GM18861 (cell line): ENCODE data around the gene HES6.

Source experiments
- ATAC-seq: cut with Tn5 transposase; IDR thresholded peaks from one replicate; pipeline ENCODE4 v1.9.1; 2021; ENCODE audit not compliant: unreplicated experiment

The HES6 gene

DNA sequence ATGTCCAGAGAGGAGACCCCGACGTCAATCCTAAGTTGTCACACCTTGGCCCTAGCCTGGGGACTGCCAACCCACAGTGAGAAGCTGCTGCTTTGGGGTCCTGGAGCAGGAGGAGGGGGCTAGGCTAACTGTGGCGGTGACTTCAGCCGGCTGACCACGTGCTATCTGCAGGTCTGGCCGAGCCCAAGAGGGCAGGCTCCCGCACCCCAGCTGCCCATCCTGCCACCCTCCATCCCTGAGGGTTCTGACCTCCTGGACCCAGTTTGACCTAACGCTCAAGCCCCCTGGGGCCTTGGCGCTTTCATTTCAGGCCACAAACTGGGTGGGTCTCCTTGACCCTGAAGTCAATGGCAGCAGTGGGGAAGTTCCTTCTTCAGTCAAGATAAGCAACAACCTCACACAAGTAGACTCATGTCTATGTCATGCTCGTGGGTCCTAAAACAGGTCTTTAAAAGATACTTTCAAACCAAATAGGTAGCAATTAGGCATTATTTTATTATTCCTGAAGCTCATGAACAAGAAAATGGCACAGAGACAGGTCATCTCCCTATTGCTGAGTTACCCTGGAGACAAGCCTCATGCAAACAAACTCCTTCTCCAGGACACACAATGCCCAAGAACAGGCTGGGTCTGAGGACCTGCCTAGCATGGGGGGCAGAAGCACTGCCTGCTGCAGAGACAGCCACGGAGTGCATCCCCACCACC lies 2.3 kb downstream of the HES6 start:
- ATAC-seq, result no peak

DNA sequence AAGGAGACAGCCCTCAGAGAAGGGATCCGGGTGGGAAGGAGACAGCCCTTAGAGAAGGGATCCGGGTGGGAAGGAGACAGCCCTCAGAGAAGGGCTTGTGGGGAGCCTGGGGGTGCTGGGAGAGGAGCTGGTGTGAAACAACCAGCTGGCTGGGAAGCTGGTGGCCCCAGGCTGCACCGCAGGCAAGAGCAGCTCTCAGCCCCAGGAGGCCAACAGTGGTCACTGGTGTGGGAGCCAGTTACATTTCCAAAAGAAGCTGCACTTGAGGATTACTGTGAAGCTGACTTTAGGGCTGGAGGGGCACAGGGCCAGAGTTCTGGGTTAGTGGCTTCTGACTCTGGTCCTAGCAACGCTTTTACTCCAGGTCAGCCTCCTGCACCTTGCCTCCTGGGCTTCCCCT lies 3.3 kb downstream of the HES6 start:
- ATAC-seq, result no peak

DNA sequence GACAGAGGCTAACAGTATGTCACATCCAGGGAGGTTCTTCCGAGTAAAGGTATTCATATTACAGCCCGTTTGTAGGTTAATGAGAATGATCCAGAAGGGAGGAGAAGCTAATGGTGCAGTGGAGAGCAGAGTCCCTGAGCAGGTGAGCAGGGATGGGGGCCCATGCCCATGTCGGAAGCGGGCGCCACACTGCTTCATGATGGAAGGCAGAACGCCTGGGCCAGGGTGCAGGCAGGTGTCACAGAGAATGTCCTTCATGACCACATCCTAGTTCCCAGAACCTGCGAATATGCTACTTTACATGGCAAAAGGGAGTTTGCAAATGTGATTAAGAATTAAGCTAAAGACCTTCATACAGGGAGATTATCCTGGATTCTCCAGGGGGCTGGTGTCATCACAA lies 4.0 kb downstream of the HES6 start:
- no peak for ATAC-seq

DNA sequence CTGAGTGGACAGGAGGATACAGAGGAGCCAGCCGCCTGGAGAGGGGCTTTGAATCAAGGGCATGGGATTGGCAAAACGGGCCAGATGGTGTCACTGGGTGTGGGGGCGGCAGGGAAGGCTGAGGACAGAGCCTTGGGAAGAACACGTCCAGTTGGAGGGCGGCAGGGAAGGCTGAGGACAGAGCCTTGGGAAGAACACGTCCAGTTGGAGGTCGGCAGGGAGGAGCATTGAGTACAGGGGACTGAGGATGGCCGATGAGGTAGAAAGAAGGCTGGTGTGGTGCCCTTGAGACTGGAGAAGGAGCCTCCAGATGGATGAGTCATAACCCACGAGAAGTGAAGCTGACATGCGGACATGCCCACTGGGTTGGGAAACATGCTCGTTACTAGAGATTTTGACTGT lies 4.5 kb downstream of the HES6 start:
- ATAC-seq, result no peak

DNA sequence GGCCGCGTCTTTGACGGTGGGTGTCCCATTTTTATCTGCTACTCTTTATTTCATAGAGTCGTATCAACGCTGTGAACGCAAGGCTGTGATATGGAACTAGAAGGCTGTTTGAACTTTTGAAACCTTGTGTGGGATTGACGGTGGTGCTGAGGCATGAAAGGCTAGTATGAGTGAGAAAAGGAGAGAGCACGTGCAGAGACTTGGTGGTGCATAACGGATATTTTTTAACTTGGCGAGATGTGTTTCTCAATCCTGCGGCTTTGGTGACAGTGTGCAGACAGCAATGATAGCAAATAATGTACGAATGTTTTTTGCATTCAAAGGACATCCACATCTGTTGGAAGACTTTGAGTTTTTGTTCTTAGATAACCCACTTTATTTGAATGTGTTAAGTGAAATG lies 6.2 kb downstream of the HES6 start:
- no peak for ATAC-seq

DNA sequence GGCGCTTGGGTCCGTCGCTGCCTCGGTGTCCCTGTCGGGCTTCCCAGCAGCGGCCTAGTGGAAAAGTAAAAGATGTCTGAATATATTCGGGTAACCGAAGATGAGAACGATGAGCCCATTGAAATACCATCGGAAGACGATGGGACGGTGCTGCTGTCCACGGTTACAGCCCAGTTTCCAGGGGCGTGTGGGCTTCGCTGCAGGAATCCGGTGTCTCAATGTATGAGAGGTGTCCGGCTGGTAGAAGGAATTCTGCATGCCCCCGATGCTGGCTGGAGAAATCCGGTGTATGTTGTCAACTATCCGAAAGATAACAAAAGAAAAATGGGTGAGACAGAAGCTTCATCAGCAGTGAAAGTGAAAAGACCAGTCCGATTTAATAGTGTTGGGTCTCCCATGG lies 8.0 kb downstream of the HES6 start:
- ATAC-seq, result no peak

DNA sequence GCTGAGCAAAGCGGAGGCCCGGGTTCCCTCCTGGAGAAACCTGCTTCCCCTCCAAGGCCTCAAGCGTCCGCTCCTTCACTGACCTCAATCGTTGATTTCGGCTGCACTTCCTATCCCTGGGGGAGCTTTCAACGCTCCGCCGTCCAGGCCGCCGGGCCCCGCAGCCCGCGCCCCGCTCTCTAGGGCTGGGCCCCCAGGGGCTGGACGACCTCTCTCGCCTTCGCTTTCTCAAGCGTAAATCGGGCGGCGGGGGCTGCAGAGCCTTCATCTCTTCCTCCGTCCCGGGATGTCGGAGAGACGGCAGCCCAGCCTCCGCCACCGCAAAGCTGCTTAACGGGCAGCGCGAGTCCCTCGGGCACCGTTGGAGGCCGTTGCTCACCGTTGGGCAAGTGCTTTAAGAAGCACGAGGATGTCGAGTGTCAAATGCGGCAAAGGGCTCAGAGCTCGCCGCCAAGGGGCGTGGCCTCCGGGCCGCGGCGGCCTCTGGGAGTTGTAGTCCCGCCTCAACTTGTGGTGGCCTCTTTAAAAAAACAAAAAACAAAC lies 8.5 kb downstream of the HES6 start:
- peak; percentile 63 for ATAC-seq

DNA sequence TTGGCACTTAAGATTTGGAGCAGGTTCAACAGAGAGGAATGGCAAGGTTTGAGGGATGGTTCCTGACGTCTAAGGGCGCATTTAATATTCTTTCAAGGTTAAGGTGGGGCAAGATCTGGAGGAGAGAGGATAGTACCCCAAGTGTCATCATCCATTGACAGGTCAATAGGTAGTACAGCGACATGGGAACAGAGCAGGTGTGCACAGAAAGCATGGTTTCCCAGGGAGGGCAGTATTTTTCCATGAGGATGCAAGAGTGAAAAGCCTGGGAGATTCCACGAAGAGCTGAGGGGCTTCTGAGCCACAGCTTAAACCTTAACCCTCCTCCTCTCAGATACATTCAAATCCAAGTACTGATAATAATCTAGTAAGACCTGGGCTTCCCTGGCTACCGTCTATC lies 9.1 kb downstream of the HES6 start:
- no peak for ATAC-seq

DNA sequence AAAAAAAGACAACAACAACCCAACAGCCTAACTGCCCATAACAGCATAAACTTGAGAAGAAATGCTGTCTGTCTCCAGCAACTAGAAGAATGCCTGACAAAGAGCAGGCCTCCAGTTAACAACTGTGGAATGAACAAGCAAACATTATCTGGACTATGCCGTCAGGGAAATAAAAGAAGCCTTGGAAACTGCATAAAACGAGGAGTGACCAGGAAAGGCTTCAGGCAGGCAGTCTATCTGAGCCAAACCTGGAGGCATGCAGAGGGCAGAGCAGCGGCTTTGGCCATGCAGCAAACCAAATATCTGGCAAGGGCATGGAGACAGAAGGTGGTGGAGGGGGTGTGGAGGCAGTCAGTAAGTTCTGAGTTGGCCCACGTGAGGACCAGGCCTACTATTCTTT lies 11.1 kb downstream of the HES6 start:
- no peak for ATAC-seq

DNA sequence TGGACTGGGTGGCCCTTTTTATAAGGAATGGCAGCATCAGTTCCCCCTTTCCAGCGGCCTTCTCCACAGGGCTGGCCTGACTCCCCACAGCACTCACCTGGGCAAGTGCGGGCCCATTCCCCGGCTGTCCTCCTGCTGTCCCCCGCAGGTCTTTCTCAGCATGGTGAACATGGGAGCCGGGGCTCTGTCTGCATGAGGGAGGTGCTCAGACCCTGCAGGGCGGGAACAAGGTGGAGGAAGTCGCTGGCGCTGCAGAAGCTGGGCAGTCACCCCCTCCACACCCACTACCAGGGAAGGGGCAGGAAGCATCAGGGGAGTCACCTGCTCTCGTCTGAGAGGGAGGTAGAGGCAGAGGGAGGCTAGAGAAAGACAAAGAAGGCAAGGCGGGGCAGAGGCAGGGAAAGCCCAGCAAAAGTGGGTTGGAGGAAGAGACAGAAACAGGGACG lies 12.2 kb downstream of the HES6 start:
- no peak for ATAC-seq

DNA sequence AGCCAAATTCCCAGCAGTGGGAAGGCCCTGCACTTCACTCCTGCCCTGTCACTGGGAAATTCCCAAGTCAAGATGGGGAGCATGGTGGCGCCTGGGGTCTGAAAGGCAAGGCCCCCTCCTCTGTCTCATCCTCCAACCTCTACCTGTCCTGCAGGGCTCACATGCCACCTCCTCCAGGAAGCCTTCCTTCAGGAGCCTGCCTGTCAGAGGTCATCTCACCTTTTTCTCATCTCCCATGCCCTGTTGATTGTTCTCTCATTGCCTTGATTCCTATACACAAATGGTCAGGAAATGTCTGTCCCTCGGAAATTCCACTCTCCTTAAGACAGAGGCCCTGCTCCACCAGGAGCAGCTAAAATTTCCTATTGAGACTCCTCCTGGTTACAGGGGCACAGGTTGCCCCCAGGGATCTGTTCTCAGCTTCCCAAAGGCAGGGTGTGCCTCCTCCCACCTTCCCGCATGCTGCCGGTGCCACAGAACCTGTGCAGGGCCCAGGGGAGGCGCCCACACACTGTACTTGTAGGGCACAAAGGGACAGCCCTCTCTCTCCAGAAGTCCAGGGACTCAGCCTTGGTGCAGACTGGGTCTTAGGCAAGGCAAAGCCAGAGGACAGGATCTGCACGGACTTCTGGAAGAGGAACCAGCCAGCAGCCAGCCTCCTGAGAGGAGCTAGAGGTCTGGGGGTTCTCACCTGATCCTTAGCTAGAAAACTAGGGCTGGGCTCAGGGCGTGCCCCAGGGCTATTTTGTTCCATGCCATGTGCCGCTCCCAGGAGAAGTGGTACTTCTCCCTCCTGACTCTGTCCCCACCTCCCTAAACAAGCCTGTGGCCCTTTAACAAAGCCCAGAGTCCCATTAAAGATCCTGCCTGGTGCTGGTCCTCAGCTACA lies 12.9 kb downstream of the HES6 start:
- no peak for ATAC-seq

DNA sequence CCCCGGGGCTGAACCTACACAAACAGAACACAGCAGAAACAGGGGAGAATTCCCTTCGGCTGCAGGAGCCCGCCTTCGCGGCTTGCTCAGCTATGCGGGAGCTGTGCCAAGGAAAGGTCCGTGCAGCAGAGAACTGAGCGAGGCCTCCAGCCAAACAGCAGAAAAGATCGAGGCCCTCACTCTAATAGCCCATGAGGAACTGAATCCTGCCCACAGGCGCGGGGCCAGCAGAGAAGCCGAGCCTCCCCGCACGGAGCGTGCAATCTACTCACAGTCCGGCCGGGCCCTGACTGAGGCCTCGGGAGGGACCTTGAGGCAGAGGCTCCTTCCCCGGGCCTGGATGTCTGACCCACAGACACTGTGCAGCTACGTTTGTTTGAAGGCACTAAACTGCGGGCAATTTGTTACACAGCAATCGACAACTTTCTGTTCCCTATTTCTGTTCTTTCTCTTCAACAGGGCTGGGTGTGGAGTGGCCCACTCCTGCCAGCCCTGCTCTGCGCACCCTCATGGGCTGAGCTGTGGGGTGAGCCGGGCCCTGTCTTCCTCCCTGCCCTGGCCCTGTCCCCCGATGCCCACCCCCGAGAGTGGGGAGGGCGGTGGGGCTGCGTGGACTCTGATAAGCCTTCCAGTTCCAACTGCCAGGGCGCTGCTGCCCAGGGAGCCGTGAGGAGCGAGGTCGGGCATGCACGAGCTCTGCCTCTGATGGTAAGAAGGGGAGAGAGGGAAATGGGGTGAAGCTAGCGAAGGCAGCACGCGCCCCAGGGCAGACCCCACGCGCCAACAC lies 13.7 kb downstream of the HES6 start:
- no peak for ATAC-seq

DNA sequence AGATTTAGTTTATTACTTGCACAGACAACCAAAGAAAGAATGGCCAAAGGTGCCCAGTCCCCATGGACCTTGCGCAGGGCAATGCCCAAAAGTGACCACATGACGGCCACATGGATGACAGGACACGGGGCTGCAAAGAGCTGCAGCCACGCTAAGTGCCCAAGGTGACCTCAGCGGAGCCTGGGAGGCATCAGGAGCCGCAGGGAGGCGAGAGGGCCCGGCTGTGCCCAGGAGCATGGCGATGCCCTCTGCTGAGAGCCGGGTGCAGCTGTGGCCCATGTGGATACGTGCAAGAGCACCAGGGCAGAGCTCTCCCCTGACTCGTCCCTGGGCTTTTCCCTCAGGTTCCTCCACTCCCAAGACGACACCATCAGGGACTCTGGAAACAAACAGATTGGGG lies 14.7 kb downstream of the HES6 start:
- ATAC-seq, result no peak

DNA sequence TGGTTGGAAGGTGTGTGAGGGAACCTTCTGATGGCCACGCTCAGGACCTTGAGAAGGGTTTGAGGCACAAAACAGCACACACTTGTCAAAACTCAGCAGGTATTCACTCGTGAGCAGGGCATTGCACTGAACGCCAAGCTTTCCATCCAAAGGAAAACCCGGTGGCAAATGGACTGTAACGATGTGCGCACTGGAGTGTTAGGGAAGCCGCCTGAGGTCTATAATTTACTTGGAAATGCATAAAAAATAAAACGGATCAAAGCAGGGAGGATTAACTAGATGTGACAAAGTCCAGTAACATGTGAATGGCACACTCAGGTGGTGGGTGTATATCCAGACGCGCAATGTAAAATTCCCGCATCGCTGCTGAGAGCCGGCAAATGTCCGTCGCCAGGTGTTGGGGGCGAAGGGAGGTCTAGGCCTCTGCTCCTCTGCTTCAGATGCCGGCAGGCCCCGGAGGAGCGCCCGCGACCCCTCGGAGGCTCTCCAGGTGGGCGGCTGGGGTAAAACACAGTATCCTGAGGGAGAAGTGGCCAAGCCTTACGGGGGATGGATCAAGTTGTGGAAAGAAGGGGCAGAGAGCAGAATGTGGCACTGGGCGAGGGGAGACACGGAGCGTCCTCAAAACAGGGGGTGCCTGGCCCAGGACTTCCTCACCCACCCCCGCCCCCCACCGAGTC lies 15.3 kb downstream of the HES6 start:
- no peak for ATAC-seq

DNA sequence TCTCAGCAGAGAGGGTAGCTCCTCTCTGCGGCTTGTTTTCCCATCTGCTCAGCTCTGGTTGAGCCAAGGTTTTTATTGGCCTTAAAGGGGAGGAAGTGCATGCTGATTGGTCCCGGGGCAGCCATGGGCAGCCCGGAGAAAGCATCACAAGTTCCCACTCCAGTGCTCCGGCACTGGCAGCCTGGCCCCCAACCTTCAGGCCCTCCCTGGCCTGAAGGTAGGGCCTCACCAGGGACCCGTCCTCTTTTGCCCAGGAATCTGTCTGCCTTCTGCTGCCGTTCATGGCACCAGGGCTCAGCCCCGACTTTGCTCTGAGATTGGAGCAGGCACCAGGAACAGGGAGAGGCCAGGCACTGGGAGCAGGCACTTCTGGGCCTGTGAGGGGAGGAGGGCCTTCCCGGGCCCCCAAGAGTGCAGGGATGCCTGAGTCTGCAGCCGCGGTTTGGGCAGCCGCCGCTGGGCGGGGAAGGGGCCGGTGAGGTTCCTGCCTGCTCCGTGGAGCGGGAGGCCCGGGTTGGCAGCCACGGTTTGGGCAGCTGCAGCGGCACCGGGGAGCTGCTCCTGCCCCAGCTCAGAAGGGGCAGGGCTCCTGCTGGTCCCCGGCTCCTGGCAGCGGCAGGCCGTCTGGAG lies 18.8 kb downstream of the HES6 start:
- ATAC-seq, result no peak

DNA sequence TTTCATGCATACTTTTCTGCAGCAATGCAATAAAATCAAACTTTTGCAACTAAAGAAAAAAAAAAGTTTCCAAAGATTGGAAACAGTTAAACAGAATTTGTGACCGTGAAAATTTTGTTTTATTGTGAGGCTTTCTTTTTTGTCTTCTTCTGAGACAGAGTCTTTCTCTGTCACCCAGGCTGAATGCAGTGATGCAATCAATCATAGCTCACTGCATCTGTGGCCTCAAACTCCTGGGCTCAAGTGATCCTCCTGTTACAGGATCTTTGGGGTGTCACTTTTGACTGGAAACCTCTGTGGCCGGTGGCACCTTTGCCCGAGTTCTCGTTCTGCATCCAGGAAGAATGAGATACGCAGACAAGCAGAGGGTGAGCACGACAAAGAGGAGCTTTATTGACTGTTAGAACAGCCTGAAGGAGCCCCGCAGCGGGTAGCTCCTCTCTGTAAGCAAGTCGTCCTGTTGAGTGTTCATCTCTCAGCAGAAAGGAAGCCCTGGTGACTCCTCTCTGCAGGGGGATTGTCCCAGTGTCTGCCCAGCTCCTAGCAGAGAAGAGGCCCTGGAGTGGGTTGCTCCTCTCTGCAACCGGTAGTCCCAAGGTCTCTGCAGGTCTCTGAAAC lies 19.5 kb downstream of the HES6 start:
- no peak for ATAC-seq

DNA sequence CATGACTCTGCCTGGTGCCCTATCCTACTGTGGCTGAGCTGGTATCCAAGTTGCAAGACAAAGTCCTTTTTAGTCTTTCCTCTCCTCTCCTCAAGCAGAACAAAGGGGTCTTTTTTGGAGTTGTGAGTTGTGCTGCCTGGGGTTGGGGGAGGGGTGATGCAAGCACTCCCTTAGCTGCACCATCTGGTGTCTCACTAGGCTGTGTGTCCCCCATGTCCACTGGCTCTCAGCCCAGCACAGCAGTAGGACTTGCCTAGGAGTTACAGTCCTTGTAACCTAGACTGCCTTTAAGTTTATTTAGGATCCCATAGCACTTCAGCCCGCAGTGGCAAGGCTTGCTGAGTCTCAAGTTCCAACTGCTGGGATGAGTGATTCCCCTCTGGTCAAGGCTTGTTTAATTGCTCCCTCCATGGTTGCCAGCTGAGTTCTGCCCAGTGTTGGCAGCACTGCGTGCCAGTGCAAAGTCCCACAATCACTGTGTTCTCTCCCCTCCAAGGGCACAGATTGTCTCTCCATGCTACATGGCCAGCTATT lies 23.1 kb downstream of the HES6 start:
- no peak for ATAC-seq

DNA sequence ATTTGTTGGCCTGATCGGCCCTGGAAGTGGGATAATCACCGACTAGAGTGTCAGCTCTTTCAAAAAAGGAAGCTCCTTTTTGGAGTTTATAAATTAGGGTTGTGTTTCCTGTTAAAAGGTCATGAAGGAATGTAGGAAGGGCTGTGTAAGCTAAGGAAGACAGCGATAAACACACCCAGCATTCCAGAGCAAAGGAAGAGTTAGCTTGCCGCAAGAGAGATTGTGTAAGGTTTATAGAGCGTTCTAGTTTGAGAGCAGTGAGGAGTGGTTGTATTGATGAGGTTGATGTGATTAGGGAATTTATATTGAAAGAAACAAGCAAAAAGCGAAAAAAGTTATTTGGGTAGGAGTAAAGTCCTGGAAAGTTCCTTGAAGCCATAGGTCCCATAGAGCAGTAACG lies 32.8 kb downstream of the HES6 start:
- no peak for ATAC-seq

DNA sequence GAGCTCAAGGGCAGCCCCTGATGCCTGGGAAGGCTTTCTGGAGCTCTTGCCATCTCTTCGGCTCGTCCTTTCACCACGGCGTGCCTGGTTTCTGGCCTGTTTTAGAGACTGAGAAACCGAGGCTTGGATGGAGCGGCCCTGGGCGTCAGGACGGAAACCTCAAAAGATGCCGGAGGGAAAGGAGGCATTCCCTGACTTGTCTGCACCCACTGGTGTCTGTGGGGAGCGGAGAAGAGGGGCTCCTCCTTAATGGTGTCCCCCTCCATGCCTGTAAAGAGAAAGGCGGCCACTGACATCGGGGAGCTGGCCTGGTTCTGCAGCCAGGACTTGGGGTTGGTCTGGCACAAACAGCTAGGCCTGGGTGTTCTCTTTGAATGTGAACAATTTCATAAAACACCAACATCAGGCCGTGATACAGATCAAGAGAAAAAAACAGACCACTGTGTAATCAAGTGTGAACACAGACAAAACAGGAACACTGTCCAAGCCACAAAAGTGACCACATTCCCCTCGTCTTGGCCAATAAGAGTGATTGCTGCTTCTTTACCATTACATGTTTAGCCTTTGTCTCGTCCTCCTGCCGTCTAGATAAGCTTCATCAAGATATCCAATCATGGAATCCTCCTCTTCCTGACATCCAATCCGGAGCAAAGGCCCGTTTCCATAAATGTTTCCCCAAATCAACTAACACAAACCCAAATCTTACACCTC lies 35.7 kb downstream of the HES6 start:
- peak; percentile 10 for ATAC-seq
